ENCODE results near the gene NCAPD2. TPM values are rescaled to one million over a fixed set of nuclear protein-coding genes. Genes with fewer than 3 reads are reported as not detected.
A peak's percentile ranks its signal among the peaks of the same experiment; 100 is the strongest.

NCAPD2 gene
- total RNA-seq, 1 experiment from 2014 or later: 114 TPM

- Histone ChIP-seq H3T11ph (ENCODE audit: low read length) (no peak overlapping the region), H2BK5ac (ENCODE audit: insufficient read length, low read length) (no peak overlapping the region), H3K4me1 (ENCODE audit: insufficient read depth, low read length) (no peaks in the 10 kb centered on the region), H2BK120ac (ENCODE audit: low read depth, low read length, poor library complexity, severe bottlenecking) (no peak overlapping the region), H3K23me2 (ENCODE audit: insufficient read length, low read depth, low read length, poor library complexity, severe bottlenecking) (peaks cover 6% of the 10 kb centered on the region), H2AK5ac (ENCODE audit: insufficient read length, low read length) (no peak overlapping the region), H3K23ac (ENCODE audit: insufficient read length, low read depth, low read length) (no peak overlapping the region), H3K18ac (ENCODE audit: insufficient read length, low read depth, low read length) (no peak overlapping the region), H3K79me1 (ENCODE audit: insufficient read depth, low read depth, low read length, poor library complexity, severe bottlenecking) (no peaks in the 10 kb centered on the region), H2BK15ac (ENCODE audit: low read depth, low read length) (no peak overlapping the region), H3K56ac (ENCODE audit: insufficient read length, low read depth, low read length) (no peak overlapping the region), H4K20me1 (ENCODE audit: control insufficient read depth, insufficient read depth, insufficient read length) (no peaks in the 10 kb centered on the region), H4K91ac (ENCODE audit: insufficient read length, low read depth, low read length) (no peak overlapping the region), H2AFZ (ENCODE audit: low read length) (no peak overlapping the region), H3K4ac (ENCODE audit: low read depth, low read length) (no peak overlapping the region), H2BK12ac (ENCODE audit: insufficient read length, low read depth, low read length) (no peak overlapping the region), H3K9me3 (ENCODE audit: control insufficient read depth, low read depth, low read length) (no peaks in the 10 kb centered on the region), H3K79me2 (ENCODE audit: insufficient read depth, low read length) (no peaks in the 10 kb centered on the region; the same call in 1 of the 2 replicates), H3K27ac (ENCODE audit: insufficient read length, low read depth, low read length) (no peak overlapping the region), H3K9ac (ENCODE audit: extremely low read depth, insufficient read length, low read length) (no peak overlapping the region), H2BK20ac (ENCODE audit: low read depth, low read length, poor library complexity, severe bottlenecking) (no peak overlapping the region), H4K5ac (ENCODE audit: insufficient read length, low read depth, low read length) (no peak overlapping the region), H3K27me3 (ENCODE audit: insufficient read depth, low read length) (no peaks in the 10 kb centered on the region), H3K4me2 (ENCODE audit: insufficient read depth, insufficient read length, low read length) (no peak overlapping the region), H4K8ac (replicated peaks; ENCODE audit: insufficient read length, low read depth, low read length) (no peak overlapping the region), H3K14ac (ENCODE audit: insufficient read depth, low read length) (no peak overlapping the region)
- no peak for DNase-seq
- Mint-ChIP-seq H3K4me1 (peaks cover 18% of the 10 kb centered on the region in 2 experiments), H3K4me3 (peak overlapping the region in 1 of 2 experiments; percentile 0; a peak in 1 of 5 replicates), H3K27me3 (ENCODE audit: low read depth) (peaks cover 24% of the 10 kb centered on the region), H3K36me3 (ENCODE audit: insufficient read depth in 1 of 3, low read depth in 3 of 3) (peaks cover 9 to 18% (median 18%) of the 10 kb centered on the region in 3 experiments), H3K9me3 (peaks cover 12 to 15% of the 10 kb centered on the region in 2 experiments), H3K27ac (no peak overlapping the region)
- WGBS (ENCODE audit: extremely low coverage, insufficient read length, low lambda C conversion rate): no CpG with 5 or more reads among the region's 1 CpG
- TF ChIP-seq CTCF (conservative IDR thresholded peaks at IDR 0.05): no peak
Measured at GRCh38 chr12:6471989-6472360, 21.9 kb upstream of the NCAPD2 start.

Data from H9 (cell line).